ENCODE results near the gene AGPAT4.

- TF ChIP-seq CTCF (IDR thresholded peaks at IDR 0.05; ENCODE audit: poor library complexity), result no peak
- TF ChIP-seq EZH2 (IDR thresholded peaks at IDR 0.05; ENCODE audit: borderline replicate concordance), result no peak
Observed at GRCh38 chr6:161163466-161164181, 110.2 kb downstream of the AGPAT4 start.

Data from hepatocyte (in vitro differentiated cells).